Ishikawa (cell line): Measurements from ENCODE around the gene CHD9NB.

ENCODE experiments used
- EP300 ChIP-seq: IDR thresholded peaks from 2 replicates; pipeline ENCODE4 v1.6.1; 2012; ENCODE audit warnings: borderline replicate concordance
- TEAD4 ChIP-seq: IDR thresholded peaks from 2 replicates; pipeline ENCODE4 v1.6.1; 2012
- TF ChIP-seq, protein P1 (sequence below): IDR thresholded peaks from 2 replicates; pipeline ENCODE4 v1.6.1; 2012; ENCODE audit warnings: low read depth, mild to moderate bottlenecking
- TF ChIP-seq, protein P2 (sequence below): IDR thresholded peaks from 2 replicates; pipeline ENCODE4 v1.6.1; 2012
- TF ChIP-seq, protein P3 (sequence below): IDR thresholded peaks from 2 replicates; pipeline ENCODE4 v1.6.1; 2012

DNA sequence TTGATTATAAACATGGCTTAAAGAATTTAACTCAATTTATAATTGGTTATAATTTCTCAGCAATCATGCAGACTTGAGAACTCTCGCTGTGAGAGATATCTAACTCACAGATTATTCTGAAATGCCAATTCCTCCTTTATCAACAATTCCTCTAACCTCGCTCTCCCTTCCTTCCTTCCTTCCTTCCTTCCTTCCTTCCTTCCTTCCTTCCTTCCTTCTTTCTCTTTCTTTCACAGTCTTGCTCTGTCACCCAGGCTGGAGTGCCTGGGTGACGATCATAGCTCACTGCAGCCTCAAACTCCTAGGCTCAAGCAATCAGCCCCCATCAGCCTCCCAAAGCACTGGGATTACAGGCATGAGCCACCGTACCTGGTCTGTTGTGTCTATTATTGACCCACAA lies 44.5 kb upstream of the CHD9NB start:
- TF ChIP-seq, protein P1, sequence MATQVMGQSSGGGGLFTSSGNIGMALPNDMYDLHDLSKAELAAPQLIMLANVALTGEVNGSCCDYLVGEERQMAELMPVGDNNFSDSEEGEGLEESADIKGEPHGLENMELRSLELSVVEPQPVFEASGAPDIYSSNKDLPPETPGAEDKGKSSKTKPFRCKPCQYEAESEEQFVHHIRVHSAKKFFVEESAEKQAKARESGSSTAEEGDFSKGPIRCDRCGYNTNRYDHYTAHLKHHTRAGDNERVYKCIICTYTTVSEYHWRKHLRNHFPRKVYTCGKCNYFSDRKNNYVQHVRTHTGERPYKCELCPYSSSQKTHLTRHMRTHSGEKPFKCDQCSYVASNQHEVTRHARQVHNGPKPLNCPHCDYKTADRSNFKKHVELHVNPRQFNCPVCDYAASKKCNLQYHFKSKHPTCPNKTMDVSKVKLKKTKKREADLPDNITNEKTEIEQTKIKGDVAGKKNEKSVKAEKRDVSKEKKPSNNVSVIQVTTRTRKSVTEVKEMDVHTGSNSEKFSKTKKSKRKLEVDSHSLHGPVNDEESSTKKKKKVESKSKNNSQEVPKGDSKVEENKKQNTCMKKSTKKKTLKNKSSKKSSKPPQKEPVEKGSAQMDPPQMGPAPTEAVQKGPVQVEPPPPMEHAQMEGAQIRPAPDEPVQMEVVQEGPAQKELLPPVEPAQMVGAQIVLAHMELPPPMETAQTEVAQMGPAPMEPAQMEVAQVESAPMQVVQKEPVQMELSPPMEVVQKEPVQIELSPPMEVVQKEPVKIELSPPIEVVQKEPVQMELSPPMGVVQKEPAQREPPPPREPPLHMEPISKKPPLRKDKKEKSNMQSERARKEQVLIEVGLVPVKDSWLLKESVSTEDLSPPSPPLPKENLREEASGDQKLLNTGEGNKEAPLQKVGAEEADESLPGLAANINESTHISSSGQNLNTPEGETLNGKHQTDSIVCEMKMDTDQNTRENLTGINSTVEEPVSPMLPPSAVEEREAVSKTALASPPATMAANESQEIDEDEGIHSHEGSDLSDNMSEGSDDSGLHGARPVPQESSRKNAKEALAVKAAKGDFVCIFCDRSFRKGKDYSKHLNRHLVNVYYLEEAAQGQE = no peak
- TF ChIP-seq, protein P2, sequence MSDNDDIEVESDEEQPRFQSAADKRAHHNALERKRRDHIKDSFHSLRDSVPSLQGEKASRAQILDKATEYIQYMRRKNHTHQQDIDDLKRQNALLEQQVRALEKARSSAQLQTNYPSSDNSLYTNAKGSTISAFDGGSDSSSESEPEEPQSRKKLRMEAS = no peak
- no peak for TF ChIP-seq EP300
- no peak for TF ChIP-seq TEAD4
- TF ChIP-seq, protein P3, sequence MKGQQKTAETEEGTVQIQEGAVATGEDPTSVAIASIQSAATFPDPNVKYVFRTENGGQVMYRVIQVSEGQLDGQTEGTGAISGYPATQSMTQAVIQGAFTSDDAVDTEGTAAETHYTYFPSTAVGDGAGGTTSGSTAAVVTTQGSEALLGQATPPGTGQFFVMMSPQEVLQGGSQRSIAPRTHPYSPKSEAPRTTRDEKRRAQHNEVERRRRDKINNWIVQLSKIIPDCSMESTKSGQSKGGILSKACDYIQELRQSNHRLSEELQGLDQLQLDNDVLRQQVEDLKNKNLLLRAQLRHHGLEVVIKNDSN = no peak
